ENCODE measurements around the gene LSM12.
"Not testable (repeated sequence)": the region's sequence is repeated elsewhere in the genome, so short reads cannot be mapped to it uniquely, and the experiment has no call there.

The LSM12 gene

GRCh38 chr17:44006598-44007345 lies 59.7 kb downstream of the LSM12 start:
- peak; percentile 100 for DNase-seq

DNA sequence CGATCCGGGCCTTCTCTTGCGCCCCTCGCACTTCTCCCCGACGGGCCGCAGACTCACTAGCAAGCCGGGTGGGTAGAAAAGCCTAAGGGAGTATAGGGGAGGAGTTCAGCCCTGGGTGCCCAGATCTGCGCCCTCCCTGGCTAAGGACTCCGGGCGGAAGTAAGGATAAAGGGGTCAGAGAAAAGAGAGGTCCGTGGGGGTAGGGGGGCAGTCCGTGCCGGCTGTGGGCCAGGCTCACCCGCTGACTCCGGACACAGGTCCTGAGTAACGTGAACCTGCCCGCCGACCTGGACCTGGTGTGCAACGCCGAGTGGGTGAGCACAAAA lies 60.2 kb downstream of the LSM12 start:
- no peak for DNase-seq

DNA sequence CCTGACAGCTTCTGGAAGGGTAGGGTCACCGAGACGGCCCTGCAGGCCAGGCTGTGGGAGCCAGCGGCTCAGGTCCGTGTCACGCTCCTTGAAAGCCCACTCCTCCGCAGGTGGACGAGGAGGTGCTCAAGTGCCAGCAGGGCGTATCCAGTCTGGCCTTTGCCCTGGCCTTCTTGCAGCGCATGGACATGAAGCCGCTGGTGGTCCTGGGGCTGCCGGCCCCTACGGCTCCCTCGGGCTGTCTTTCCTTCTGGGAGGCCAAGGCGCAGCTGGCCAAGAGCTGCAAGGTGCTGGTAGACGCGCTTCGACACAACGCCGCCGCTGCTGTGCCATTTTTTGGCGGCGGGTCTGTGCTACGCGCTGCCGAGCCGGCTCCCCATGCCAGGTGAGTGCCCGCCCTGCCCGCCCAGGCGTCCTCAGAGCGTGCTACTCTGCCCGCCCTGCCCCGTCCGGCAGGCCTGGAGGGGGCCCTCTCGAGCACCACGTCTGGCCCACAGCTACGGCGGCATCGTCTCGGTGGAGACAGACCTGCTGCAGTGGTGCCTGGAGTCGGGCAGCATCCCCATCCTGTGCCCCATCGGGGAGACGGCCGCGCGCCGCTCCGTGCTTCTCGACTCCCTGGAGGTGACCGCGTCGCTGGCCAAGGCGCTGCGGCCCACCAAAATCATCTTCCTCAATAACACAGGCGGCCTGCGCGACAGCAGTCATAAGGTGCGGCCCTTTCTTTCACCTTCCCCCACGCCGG lies 60.8 kb downstream of the LSM12 start:
- peak; percentile 56 for DNase-seq

- peak; percentile 34 for DNase-seq
These were observed 61.5 kb downstream of the LSM12 start for GRCh38 chr17:44004761-44005526.

GRCh38 chr17:44004077-44004760 lies 62.3 kb downstream of the LSM12 start, which contains the start of gene NAGS:
TSS of gene NAGS (plus strand) at chr17:44004622. CDS start at chr17:44004664, 42 bp downstream.
- peak; percentile 24 for DNase-seq

DNA sequence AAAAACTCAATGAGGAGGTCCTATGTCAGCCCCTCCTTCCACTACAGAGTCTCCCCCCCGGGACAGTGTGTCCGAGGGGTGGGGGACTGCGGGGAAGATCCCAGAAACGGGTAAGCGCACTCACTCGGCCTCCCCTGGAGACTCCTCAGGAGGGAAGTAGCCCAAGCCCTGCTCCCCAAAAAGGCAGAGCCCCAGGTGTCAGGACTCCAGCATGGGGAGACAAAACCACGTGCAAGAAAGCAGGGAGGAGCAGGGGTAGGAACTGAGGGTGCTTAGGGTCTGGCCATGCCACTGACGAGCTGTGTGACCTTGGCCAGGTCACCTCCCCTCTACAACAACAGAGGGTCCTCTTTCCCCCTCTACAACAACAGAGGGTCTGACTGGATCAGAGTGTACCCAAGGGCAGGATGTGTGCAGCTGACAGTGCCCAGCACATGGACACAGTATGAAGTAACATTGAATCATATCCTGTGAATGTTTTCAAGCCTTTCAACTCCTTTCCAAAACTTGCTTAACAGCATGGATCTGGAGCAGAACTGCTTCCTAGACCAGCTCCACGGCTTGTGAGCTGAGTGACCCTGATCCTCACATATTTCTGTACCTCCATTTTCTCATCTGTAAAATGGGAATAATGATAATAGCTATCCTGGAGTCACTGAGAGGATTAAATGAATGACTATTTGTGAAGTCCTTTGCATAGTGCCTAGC lies 64.2 kb downstream of the LSM12 start:
- no peak for DNase-seq

- no peak for DNase-seq
These were observed 65.0 kb downstream of the LSM12 start for GRCh38 chr17:44001461-44001920.

- no peak for DNase-seq
These were observed 65.5 kb downstream of the LSM12 start for GRCh38 chr17:44000871-44001460.

GRCh38 chr17:44000141-44000860 lies 66.2 kb downstream of the LSM12 start:
- DNase-seq = no peak

GRCh38 chr17:43999024-43999423 lies 67.4 kb downstream of the LSM12 start:
- no peak for DNase-seq

GRCh38 chr17:43998552-43998951 lies 67.9 kb downstream of the LSM12 start:
- no peak for DNase-seq

- not testable (repeated sequence) for DNase-seq
These were observed 69.3 kb downstream of the LSM12 start for GRCh38 chr17:43997180-43997579.

DNA sequence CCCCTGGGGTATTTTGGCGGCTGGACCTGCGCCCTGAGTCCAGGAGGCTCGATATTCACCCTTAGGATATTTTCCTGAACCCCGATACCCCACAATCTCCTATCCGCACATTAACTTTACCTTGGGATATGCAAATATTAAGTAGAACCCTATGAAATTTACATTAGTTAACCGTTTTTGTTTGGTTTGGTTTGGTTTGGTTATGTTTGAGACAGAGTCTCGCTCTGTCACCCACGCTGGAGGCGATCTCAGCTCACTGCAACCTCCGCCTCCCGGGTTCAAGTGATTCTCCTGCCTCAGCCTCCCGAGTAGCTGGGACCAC lies 71.4 kb downstream of the LSM12 start:
- no peak for DNase-seq

DNA sequence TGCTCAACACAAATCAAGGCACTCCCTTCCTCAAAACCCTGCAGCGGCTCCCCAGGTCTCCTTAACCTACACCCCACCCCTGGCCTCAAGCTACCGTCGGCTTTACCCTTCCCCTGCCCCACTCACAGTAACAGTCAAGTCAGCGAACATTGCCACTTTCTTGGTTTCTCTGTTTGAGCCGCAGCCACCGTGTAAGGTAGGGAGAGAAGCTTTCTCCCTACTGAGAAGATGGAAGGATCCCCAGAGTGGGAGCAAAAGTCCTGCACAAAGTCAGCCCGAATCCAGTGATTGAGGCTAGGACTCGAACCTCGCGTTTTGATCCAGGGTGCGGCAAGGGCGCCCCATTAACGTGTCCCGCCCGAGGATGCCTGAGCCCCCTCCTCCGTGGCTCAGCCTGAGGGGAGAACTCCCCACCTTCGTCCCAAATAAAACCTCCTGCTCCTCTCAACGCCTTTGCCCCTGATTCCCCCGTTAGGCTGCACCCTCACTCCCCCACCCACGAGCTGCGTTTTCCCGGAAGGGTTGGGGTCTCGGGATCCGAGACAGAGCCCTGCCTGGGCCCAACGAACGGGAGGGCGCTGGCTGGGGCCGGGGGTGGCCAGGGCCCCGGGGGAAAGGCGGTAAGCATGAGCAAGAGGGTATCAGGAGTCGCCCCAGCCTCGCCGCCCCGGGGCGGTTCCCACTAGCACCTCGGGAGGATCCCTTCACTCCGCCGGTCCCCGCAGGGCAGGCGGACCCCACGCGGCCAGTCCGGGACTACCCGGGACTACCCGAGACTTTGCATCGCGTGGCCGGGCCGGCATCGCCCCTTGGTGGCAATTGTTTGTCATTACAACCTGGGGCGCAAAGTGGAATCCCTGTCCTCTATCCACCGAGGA lies 72.0 kb downstream of the LSM12 start:
- DNase-seq = peak; percentile 75

- no peak for DNase-seq
These were observed 73.8 kb downstream of the LSM12 start for GRCh38 chr17:43992641-43993040.

DNA sequence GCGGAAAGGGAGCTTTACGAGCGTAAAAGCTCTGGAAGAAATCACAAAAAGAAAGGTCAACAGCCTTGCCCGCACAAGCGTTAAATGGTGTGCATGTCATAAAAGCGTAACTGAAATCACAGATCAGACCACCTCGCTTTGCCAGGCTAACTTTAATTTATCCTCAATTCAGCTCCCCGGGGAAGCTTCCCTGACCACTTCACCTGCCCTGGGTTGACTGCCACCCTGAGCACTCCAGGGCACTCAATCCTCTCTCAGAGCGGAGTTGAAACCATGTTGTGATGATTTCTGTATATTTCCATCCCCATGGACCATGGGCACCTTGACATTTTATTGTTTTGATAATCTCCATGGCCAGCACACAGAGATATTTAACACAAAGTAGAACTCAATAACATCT lies 78.2 kb downstream of the LSM12 start:
- DNase-seq = no peak

DNA sequence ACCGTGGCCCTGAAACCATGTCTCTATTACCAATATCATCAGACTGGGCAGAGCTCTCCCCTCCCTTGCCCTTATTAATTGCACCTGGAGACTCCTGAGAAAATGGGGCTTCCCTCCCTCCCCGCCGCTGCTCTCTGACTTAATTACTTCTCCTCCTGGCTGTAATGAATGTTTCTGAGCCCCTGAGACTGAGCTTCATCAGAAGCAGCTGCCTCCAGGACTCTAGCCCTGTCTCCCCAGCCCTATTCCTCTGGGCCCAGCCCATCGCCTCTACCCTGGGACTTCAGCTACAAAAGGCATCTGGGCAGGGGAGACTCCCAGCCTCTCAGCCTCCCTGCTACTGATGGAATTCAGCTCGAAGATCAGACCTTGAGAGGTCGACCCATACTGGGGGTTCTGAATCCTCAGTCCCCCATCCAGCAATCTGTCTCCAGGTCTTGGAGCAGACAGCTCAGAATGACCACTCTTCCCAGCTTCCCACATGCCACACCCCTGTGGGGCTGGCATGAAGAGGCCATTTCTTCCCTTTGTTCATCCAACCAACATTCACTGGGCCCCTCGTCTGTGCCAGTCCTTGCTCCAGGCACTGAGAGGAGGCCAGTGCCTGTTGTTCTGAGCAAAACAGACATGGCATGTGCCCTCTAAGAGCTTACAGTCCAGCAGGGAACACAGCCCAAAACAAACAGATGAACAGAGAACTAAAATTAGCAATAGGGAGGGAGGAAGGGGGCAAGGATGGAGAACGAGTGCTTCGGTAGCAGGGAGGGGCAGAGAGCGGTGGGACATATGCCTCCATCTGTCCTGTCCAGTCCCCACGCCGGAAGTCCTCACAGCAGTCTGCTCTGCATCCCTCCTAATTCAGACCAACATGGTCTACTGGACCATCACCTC lies 79.1 kb downstream of the LSM12 start:
- DNase-seq = no peak

DNA sequence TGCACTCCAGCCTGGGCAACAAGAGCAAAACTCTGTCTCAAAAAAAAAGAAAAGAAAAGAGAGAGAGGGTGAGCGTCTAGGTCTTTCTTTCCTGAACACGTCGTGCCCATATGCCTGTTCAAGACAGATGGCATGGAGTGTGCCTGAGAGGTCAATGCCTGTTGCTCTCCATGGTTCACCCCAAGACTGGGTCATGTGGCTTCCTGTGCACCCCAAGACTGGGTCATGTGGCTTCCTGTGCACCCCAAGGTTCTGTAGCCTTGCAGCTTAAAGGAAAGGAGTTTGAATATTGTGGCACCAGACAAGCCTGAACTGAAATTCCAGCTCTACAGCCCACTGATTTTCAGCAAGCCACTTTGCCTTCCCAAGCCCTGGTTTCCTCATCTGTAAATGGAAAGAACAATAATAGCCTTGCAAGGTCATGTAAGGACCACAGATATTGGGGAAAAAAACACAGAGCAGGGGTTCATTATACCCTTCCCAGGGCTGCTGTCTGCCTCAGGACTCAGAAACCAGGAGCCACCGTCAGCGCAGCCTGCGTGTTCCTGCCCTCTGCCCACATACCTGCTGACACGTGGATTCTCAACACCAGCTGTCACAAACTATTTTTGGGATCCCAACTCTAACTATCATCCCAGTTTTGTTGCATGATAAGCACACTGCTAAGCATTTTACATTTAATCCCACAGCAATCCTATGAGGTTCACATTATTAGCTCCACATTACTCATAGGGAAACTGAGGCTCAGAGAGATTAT lies 80.1 kb downstream of the LSM12 start:
- DNase-seq = no peak
